ENCODE results near the gene GALNT13. TPM values are rescaled to one million over a fixed set of nuclear protein-coding genes. Genes with fewer than 3 reads are reported as not detected.

The GALNT13 gene
- total RNA-seq, 1 donor from 2014 or later: 0.46 TPM

GRCh38 chr2:154280543-154280942 is 408.8 kb downstream of the GALNT13 start:
- TF ChIP-seq CTCF (IDR thresholded peaks at IDR 0.05; ENCODE audit: insufficient read depth, low read length, poor library complexity, severe bottlenecking): no peak
- no peaks in the 10 kb centered on the region for H3K27me3 ChIP-seq (ENCODE audit: control insufficient read depth, insufficient read depth, low read length)
- DNase-seq (ENCODE audit: low read depth): no peak
- H3K4me3 ChIP-seq (ENCODE audit: low read depth, low read length): no peak overlapping the region
- H3K36me3 ChIP-seq (ENCODE audit: control insufficient read depth, insufficient read depth, low read length): no peaks in the 10 kb centered on the region

- no peak for DNase-seq (ENCODE audit: low read depth)
- TF ChIP-seq CTCF (IDR thresholded peaks at IDR 0.05; ENCODE audit: insufficient read depth, low read length, poor library complexity, severe bottlenecking): no peak
- Histone ChIP-seq H3K27me3 (ENCODE audit: control insufficient read depth, insufficient read depth, low read length) (no peaks in the 10 kb centered on the region), H3K36me3 (ENCODE audit: control insufficient read depth, insufficient read depth, low read length) (no peaks in the 10 kb centered on the region), H3K4me3 (ENCODE audit: low read depth, low read length) (no peak overlapping the region)
Observed at GRCh38 chr2:154289870-154290269, 418.1 kb downstream of the GALNT13 start.

- H3K4me3 ChIP-seq (ENCODE audit: low read depth, low read length): no peak overlapping the region
- H3K36me3 ChIP-seq (ENCODE audit: control insufficient read depth, insufficient read depth, low read length): no peaks in the 10 kb centered on the region
- DNase-seq (ENCODE audit: low read depth): no peak
- H3K27me3 ChIP-seq (ENCODE audit: control insufficient read depth, insufficient read depth, low read length): no peaks in the 10 kb centered on the region
- TF ChIP-seq CTCF (IDR thresholded peaks at IDR 0.05; ENCODE audit: insufficient read depth, low read length, poor library complexity, severe bottlenecking): no peak
Observed at GRCh38 chr2:154291511-154291910, 419.8 kb downstream of the GALNT13 start.

- H3K36me3 ChIP-seq (ENCODE audit: control insufficient read depth, insufficient read depth, low read length): no peaks in the 10 kb centered on the region
- no peaks in the 10 kb centered on the region for H3K27me3 ChIP-seq (ENCODE audit: control insufficient read depth, insufficient read depth, low read length)
- DNase-seq (ENCODE audit: low read depth): no peak
- no peak overlapping the region for H3K4me3 ChIP-seq (ENCODE audit: low read depth, low read length)
- no peak for TF ChIP-seq CTCF (IDR thresholded peaks at IDR 0.05; ENCODE audit: insufficient read depth, low read length, poor library complexity, severe bottlenecking)
Observed at GRCh38 chr2:154291927-154292326, 420.2 kb downstream of the GALNT13 start.

- Histone ChIP-seq H3K4me3 (ENCODE audit: low read depth, low read length) (no peak overlapping the region), H3K27me3 (ENCODE audit: control insufficient read depth, insufficient read depth, low read length) (no peaks in the 10 kb centered on the region), H3K36me3 (ENCODE audit: control insufficient read depth, insufficient read depth, low read length) (no peaks in the 10 kb centered on the region)
- no peak for DNase-seq (ENCODE audit: low read depth)
- TF ChIP-seq CTCF (IDR thresholded peaks at IDR 0.05; ENCODE audit: insufficient read depth, low read length, poor library complexity, severe bottlenecking): no peak
Observed at GRCh38 chr2:154293864-154294263, 422.1 kb downstream of the GALNT13 start.

- H3K4me3 ChIP-seq (ENCODE audit: low read depth, low read length): no peak overlapping the region
- no peak for DNase-seq (ENCODE audit: low read depth)
- no peaks in the 10 kb centered on the region for H3K27me3 ChIP-seq (ENCODE audit: control insufficient read depth, insufficient read depth, low read length)
- TF ChIP-seq CTCF (IDR thresholded peaks at IDR 0.05; ENCODE audit: insufficient read depth, low read length, poor library complexity, severe bottlenecking): no peak
- H3K36me3 ChIP-seq (ENCODE audit: control insufficient read depth, insufficient read depth, low read length): no peaks in the 10 kb centered on the region
Observed at GRCh38 chr2:154306266-154306970, 434.7 kb downstream of the GALNT13 start.
